Choroid plexus epithelial cell (primary cell): ENCODE measurements around the gene ROPN1B.

Experiments used
- DNase-seq: peaks from one replicate; pipeline ENCODE4 v3.0.0-alpha.2; 2010; ENCODE audit warnings: low read depth
- H3K4me3 ChIP-seq: 2 replicates; pipeline ENCODE4 v1.5.1; 2011; ENCODE audit warnings: low read depth, mild to moderate bottlenecking, control low read depth, low read length, moderate library complexity
- CTCF ChIP-seq: conservative IDR thresholded peaks from 2 replicates; pipeline ENCODE4 v1.5.1; 2011; ENCODE audit warnings: low read depth, mild to moderate bottlenecking, control low read depth, inconsistent platforms, low read length, moderate library complexity

ROPN1B gene

DNA sequence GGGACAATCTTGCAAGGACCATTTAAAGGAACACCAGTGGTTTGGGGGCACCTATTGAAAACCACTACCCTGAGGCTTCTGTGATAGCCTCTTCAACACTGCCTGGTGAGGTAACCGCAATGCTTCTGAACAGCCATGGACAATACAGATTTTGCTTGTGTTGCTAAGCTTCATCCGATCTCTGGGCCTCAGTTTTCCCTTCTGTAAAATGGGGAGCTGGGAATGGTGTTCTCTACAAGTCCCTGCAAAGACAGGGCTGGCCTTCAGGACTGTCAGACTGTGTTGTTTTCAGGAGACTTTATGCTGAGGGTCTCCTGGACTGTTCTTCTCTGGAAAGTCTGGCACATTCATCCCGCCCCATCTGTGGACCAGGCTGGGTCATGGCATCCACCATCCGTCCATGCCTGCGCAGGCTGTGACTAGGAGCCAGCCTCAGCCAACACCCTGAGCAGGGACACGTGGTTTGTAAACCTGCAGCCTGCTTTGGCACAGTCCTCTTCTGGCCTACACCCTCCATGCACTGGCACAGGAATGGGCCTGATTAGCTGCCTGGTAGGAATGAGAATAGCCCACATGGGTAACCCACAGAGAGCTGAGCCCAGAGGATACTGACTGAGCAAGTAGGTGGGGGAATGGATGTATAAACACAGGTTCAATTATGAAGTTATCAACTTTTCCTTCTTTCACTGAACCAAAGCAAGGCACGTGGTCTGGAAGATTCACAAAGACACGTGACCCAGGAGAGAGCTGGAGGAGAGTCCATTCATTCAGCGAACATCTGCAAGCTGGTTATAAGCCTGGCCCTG, 55.3 kb downstream of the ROPN1B start:
- no peak for DNase-seq
- TF ChIP-seq CTCF = no peak
- H3K4me3 ChIP-seq = no peak overlapping the region

GRCh38 chr3:126025116-126025729, 56.2 kb downstream of the ROPN1B start:
- no peak for DNase-seq
- TF ChIP-seq CTCF = no peak
- no peak overlapping the region for H3K4me3 ChIP-seq

DNA sequence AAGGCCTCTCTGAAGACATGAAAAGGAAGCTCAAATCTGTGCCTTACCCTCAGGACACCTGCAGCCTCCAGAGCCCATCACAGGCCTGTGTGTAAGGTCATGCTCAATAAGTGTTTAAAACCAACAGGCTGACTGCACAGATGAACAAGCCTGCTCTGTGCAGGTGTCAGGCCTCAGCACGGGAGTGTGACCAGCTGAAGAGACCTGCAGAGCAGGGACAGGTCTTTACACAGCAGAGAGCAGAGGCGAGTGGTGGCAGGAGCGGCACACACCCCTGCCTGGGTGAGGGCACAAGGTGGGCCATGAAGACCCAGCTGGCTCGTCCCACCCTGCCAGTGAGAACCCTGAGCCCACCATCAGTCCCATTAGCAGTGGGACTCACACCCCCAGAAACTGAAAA, 56.9 kb downstream of the ROPN1B start:
- no peak for TF ChIP-seq CTCF
- H3K4me3 ChIP-seq = no peak overlapping the region

DNA sequence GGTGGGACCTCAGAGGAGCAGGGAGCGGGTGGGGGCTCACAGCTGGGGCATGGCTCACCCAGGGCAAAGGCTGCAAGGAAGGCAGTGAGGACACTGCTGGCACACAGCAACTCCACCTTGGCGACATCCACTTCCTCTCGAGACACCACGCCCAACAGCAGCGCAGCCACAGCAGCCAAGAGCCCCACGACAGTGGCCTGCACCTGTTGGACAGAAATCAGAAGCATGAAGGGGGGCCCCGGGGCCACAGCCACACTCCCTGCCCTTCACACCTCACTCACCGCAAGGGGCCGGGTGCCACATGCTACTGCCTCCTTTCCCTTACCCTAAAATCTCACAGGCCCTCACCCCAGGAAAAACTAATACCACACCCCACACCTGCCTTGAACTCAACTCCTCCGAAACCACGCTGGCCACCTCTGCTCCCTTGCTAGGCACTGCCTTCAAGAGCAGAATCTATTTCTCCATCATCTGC, 57.3 kb downstream of the ROPN1B start:
- H3K4me3 ChIP-seq = no peak overlapping the region
- no peak for DNase-seq
- TF ChIP-seq CTCF = no peak

More for the DNA sequence above, 56.9 kb downstream of the ROPN1B start:
- DNase-seq = no peak

GRCh38 chr3:126026761-126027160, 57.8 kb downstream of the ROPN1B start:
- H3K4me3 ChIP-seq = no peak overlapping the region
- no peak for DNase-seq
- no peak for TF ChIP-seq CTCF

DNA sequence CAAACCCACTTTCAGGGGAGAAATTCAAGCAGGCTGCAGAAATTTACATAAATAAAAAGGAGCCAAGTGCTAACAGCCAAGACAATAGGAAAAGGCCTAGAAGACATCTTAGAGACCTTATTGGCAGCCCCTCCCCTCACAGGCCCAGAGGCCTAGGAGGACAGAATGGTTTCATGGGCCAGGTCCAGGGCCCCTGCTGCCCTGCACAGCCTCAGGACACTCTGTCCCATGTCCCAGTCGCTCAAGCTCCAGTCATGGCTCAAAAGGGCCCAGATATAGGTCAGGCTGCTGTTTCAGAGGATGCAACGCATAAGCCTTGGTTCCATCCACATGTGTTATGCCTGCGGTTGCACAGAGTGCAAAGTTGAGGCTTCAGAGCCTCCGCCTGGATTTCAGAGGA, 59.1 kb downstream of the ROPN1B start:
- no peak for TF ChIP-seq CTCF
- DNase-seq = no peak
- H3K4me3 ChIP-seq = no peak overlapping the region
